Lower leg skin (tissue), 3 donors: ENCODE measurements around the gene SEH1L.

ENCODE experiments used
- POLR2A ChIP-seq, 2 donors: fragments of 450-650 bp; IDR thresholded peaks; one replicate each; pipeline ENCODE4 v1.6.1; 2016 to 2017; ENCODE audit warnings: antibody characterized with exemption in 2 of 2, mild to moderate bottlenecking in 1 of 2, moderate library complexity in 1 of 2
- TF ChIP-seq, protein P1 (sequence below), 3 donors: fragments of 450-650 bp; IDR thresholded peaks; one replicate each; pipeline ENCODE4 v1.5.1; 2016; ENCODE audit warnings: antibody characterized with exemption in 3 of 3, mild to moderate bottlenecking in 3 of 3, moderate library complexity in 2 of 3

- TF ChIP-seq, protein P1, sequence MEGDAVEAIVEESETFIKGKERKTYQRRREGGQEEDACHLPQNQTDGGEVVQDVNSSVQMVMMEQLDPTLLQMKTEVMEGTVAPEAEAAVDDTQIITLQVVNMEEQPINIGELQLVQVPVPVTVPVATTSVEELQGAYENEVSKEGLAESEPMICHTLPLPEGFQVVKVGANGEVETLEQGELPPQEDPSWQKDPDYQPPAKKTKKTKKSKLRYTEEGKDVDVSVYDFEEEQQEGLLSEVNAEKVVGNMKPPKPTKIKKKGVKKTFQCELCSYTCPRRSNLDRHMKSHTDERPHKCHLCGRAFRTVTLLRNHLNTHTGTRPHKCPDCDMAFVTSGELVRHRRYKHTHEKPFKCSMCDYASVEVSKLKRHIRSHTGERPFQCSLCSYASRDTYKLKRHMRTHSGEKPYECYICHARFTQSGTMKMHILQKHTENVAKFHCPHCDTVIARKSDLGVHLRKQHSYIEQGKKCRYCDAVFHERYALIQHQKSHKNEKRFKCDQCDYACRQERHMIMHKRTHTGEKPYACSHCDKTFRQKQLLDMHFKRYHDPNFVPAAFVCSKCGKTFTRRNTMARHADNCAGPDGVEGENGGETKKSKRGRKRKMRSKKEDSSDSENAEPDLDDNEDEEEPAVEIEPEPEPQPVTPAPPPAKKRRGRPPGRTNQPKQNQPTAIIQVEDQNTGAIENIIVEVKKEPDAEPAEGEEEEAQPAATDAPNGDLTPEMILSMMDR (IDR thresholded peaks at IDR 0.05): no peak
- TF ChIP-seq POLR2A (IDR thresholded peaks at IDR 0.05): no peak
Measured at GRCh38 chr18:12930908-12931307, 16.9 kb upstream of the SEH1L start.
